Thyroid gland (tissue), 4 donors: ENCODE measurements around the gene CCNT2.

Experiments
- CTCF ChIP-seq, 6 experiments: fragments of 200-600 bp in 3 of 6; fragments of 450-650 bp in 3 of 6; sonication (generic) in 3 of 6; IDR thresholded peaks; one replicate each; pipeline ENCODE4 v1.5.1; 2016 to 2019; ENCODE audit warnings: antibody characterized with exemption in 6 of 6, mild to moderate bottlenecking in 2 of 6, inconsistent platforms in 1 of 6, moderate library complexity in 1 of 6
- POLR2A ChIP-seq, 2 donors: fragments of 450-650 bp; IDR thresholded peaks; one replicate each; pipeline ENCODE4 v1.6.1; 2017; ENCODE audit warnings: antibody characterized with exemption in 2 of 2, mild to moderate bottlenecking in 2 of 2, moderate library complexity in 1 of 2

- TF ChIP-seq CTCF (IDR thresholded peaks at IDR 0.05) (no peak), POLR2A (IDR thresholded peaks at IDR 0.05) (no peak)
Measured at GRCh38 chr2:134975281-134976009, 56.8 kb downstream of the CCNT2 start.
